Adrenal gland (tissue), 5 donors: ENCODE measurements around the gene VCAN.

Source experiments
- POLR2A ChIP-seq, 2 donors: fragments of 450-650 bp; IDR thresholded peaks; one replicate each; pipeline ENCODE4 v1.6.1; 2017; ENCODE audit warnings: antibody characterized with exemption in 2 of 2, mild to moderate bottlenecking in 2 of 2, moderate library complexity in 1 of 2
- TF ChIP-seq, protein P1 (sequence below), 6 experiments: fragments of 450-650 bp in 4 of 6; fragments of 200-600 bp in 2 of 6; sonication (generic) in 1 of 6; IDR thresholded peaks; 1 replicate in 5 of 6; 2 replicates in 1 of 6; pipeline versions ENCODE4 v1.5.1 to v1.8.0; 2016 to 2021; ENCODE audit warnings: antibody characterized with exemption in 6 of 6, mild to moderate bottlenecking in 2 of 6, moderate library complexity in 1 of 6
- donor health status: DM: no; HTN: no; CAD: no.

- TF ChIP-seq, protein P1, sequence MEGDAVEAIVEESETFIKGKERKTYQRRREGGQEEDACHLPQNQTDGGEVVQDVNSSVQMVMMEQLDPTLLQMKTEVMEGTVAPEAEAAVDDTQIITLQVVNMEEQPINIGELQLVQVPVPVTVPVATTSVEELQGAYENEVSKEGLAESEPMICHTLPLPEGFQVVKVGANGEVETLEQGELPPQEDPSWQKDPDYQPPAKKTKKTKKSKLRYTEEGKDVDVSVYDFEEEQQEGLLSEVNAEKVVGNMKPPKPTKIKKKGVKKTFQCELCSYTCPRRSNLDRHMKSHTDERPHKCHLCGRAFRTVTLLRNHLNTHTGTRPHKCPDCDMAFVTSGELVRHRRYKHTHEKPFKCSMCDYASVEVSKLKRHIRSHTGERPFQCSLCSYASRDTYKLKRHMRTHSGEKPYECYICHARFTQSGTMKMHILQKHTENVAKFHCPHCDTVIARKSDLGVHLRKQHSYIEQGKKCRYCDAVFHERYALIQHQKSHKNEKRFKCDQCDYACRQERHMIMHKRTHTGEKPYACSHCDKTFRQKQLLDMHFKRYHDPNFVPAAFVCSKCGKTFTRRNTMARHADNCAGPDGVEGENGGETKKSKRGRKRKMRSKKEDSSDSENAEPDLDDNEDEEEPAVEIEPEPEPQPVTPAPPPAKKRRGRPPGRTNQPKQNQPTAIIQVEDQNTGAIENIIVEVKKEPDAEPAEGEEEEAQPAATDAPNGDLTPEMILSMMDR (IDR thresholded peaks at IDR 0.05) = no peak
- TF ChIP-seq POLR2A (IDR thresholded peaks at IDR 0.05) = no peak
These were observed 76.3 kb downstream of the VCAN start for GRCh38 chr5:83547889-83548288.
